ENCODE measurements around the gene GALNT17. TPM values are rescaled to one million over a fixed set of nuclear protein-coding genes. Genes with fewer than 3 reads are reported as not detected.

The GALNT17 gene
- total RNA-seq, 2 experiments from 2014 or later: not detected

GRCh38 chr7:71308096-71308495 is 176.2 kb downstream of the GALNT17 start:
- no peak overlapping the region for H3K4me3 Mint-ChIP-seq
- ATAC-seq (ENCODE audit: poor library complexity): no peak

DNA sequence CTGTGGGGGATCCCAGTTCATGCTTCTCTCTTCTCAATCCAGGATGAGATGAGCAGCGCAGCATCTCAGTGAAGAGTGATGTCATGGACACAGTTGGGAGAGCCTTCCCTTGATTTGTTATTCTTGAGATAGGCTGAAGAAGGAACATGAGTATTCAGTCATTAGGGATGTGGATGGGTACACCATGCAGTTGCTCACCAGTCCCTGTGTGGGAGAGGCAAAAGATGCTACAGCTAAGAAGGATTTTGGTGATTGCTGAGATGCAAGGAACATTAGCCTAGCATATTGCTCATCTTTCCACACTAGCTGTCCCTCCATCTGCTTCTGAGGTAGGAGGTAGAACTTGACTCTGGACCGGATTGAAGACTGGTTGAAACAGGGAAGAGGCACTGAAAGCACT is 179.6 kb downstream of the GALNT17 start:
- no peaks in the 10 kb centered on the region for H3K4me1 ChIP-seq (ENCODE audit: insufficient read depth, low read length)
- H3K27me3 ChIP-seq (ENCODE audit: control insufficient read depth in 1 of 2, insufficient read depth in 2 of 2, low read length in 2 of 2): no peaks in the 10 kb centered on the region
- H3K36me3 ChIP-seq (ENCODE audit: insufficient read depth, low read length): no peaks in the 10 kb centered on the region
- no peak for ATAC-seq (ENCODE audit: poor library complexity)
- H3K4me3 ChIP-seq (ENCODE audit: low read length): no peak overlapping the region
- CTCF ChIA-PET: no interaction called here
- H3K9me3 Mint-ChIP-seq: peaks cover 12% of the 10 kb centered on the region
- H3K27ac ChIP-seq (ENCODE audit: low read depth in 1 of 2, low read length in 2 of 2): no peak overlapping the region
- no peaks in the 10 kb centered on the region for H3K27me3 Mint-ChIP-seq
- DNase-seq: no peak
- POLR2A ChIA-PET: no interaction called here
- TF ChIP-seq CTCF (IDR thresholded peaks at IDR 0.05): no peak
- H3K4me3 Mint-ChIP-seq: no peak overlapping the region
- H3K36me3 Mint-ChIP-seq (ENCODE audit: low read depth): no peaks in the 10 kb centered on the region
- H3K9me3 ChIP-seq (ENCODE audit: control insufficient read depth in 1 of 2, insufficient read depth in 1 of 2, low read length in 2 of 2): peaks cover 4 to 7% of the 10 kb centered on the region in 2 experiments
- no peak overlapping the region for H3K27ac Mint-ChIP-seq
- intact Hi-C loops (cut with DNase I, micrococcal nuclease): no loop called here
- no peaks in the 10 kb centered on the region for H3K4me1 Mint-ChIP-seq (ENCODE audit: low read depth)

More at GRCh38 chr7:71308096-71308495, 176.2 kb downstream of the GALNT17 start:
- Mint-ChIP-seq H3K27me3 (no peaks in the 10 kb centered on the region), H3K4me1 (ENCODE audit: low read depth) (no peaks in the 10 kb centered on the region), H3K9me3 (peaks cover 15% of the 10 kb centered on the region), H3K36me3 (ENCODE audit: low read depth) (no peaks in the 10 kb centered on the region), H3K27ac (no peak overlapping the region)
- TF ChIP-seq CTCF (IDR thresholded peaks at IDR 0.05): no peak
- no peak overlapping the region for H3K4me3 ChIP-seq (ENCODE audit: low read length)
- no peak for DNase-seq
- intact Hi-C loops (cut with DNase I, micrococcal nuclease): no loop called here
- H3K9me3 ChIP-seq (ENCODE audit: control insufficient read depth in 1 of 2, insufficient read depth in 1 of 2, low read length in 2 of 2): peaks cover 0 to 3% of the 10 kb centered on the region in 2 experiments
- CTCF ChIA-PET: no interaction called here
- POLR2A ChIA-PET: no interaction called here
- no peak overlapping the region for H3K27ac ChIP-seq (ENCODE audit: low read depth in 1 of 2, low read length in 2 of 2)
- no peaks in the 10 kb centered on the region for H3K27me3 ChIP-seq (ENCODE audit: control insufficient read depth in 1 of 2, insufficient read depth in 2 of 2, low read length in 2 of 2)
- H3K36me3 ChIP-seq (ENCODE audit: insufficient read depth, low read length): no peaks in the 10 kb centered on the region
- no peaks in the 10 kb centered on the region for H3K4me1 ChIP-seq (ENCODE audit: insufficient read depth, low read length)

- no peaks in the 10 kb centered on the region for H3K4me1 ChIP-seq (ENCODE audit: insufficient read depth, low read length)
- peaks cover 4 to 7% of the 10 kb centered on the region in 2 experiments for H3K9me3 ChIP-seq (ENCODE audit: control insufficient read depth in 1 of 2, insufficient read depth in 1 of 2, low read length in 2 of 2)
- no peak for DNase-seq
- POLR2A ChIA-PET: no interaction called here
- no peak overlapping the region for H3K4me3 Mint-ChIP-seq
- no peak overlapping the region for H3K27ac Mint-ChIP-seq
- ATAC-seq (ENCODE audit: poor library complexity): no peak
- H3K9me3 Mint-ChIP-seq: peaks cover 12% of the 10 kb centered on the region
- H3K36me3 Mint-ChIP-seq (ENCODE audit: low read depth): no peaks in the 10 kb centered on the region
- CTCF ChIA-PET: interaction anchor here (0.8 kb wide), 1 partner anchor 10 kb away, joined by 3 read pairs; no protein-coding TSS in a partner anchor
- H3K27me3 ChIP-seq (ENCODE audit: control insufficient read depth in 1 of 2, insufficient read depth in 2 of 2, low read length in 2 of 2): no peaks in the 10 kb centered on the region
- no peak overlapping the region for H3K4me3 ChIP-seq (ENCODE audit: low read length)
- H3K4me1 Mint-ChIP-seq (ENCODE audit: low read depth): no peaks in the 10 kb centered on the region
- no peak for TF ChIP-seq CTCF (IDR thresholded peaks at IDR 0.05)
- no peaks in the 10 kb centered on the region for H3K27me3 Mint-ChIP-seq
- intact Hi-C loops (cut with DNase I, micrococcal nuclease): no loop called here
- H3K36me3 ChIP-seq (ENCODE audit: insufficient read depth, low read length): no peaks in the 10 kb centered on the region
- no peak overlapping the region for H3K27ac ChIP-seq (ENCODE audit: low read depth in 1 of 2, low read length in 2 of 2)
These were observed 181.0 kb downstream of the GALNT17 start for GRCh38 chr7:71312755-71313490.
